Keratinocyte (primary cell): ENCODE results near the gene NCLN. TPM values are rescaled to one million over a fixed set of nuclear protein-coding genes. Genes with fewer than 3 reads are reported as not detected.
"Not testable (repeated sequence)": the region's sequence is repeated elsewhere in the genome, so short reads cannot be mapped to it uniquely, and the experiment has no call there.

Source experiments
- DNase-seq: peaks from one replicate; pipeline ENCODE4 v3.0.0-alpha.2; 2011; ENCODE audit warnings: low read depth, missing footprints, low spot score
- FAIRE-seq: peaks from 2 replicates; lab custom pipeline; 2011; peaks lifted over from hg19 to GRCh38; lab: Jason Lieb, UNC
- H2AFZ ChIP-seq: 2 replicates; pipeline ENCODE4 v1.6.0; 2012; ENCODE audit warnings: low read length, control low read depth, inconsistent platforms; ENCODE audit not compliant: control insufficient read depth
- H3K27ac ChIP-seq: 2 replicates; pipeline ENCODE4 v1.5.1; 2011; ENCODE audit warnings: low read length; ENCODE audit not compliant: control insufficient read depth, insufficient read depth
- H3K27me3 ChIP-seq: 3 replicates; pipeline ENCODE4 v1.6.0; 2011; ENCODE audit warnings: low read length; ENCODE audit not compliant: control insufficient read depth, insufficient read depth; ENCODE audit errors: extremely low read depth
- H3K36me3 ChIP-seq, 2 experiments: 2 replicates in 1 of 2; 3 replicates in 1 of 2; pipeline ENCODE4 v1.5.1; 2011; ENCODE audit warnings: low read length in 2 of 2, mild to moderate bottlenecking in 1 of 2; ENCODE audit not compliant: control insufficient read depth in 2 of 2, insufficient read depth in 2 of 2; ENCODE audit errors: extremely low read depth in 1 of 2
- H3K4me1 ChIP-seq: 3 replicates; pipeline ENCODE4 v1.5.1; 2011; ENCODE audit warnings: low read length; ENCODE audit not compliant: control insufficient read depth, insufficient read depth; ENCODE audit errors: extremely low read depth
- H3K4me2 ChIP-seq: 3 replicates; pipeline ENCODE4 v1.6.0; 2011; ENCODE audit warnings: low read depth, low read length; ENCODE audit not compliant: control insufficient read depth, insufficient read depth; ENCODE audit errors: extremely low read depth
- H3K4me3 ChIP-seq, 3 experiments: fragments of 200-600 bp in 1 of 3; sonication (generic) in 1 of 3; 2 replicates in 2 of 3; 3 replicates in 1 of 3; pipeline ENCODE4 v1.5.1; 2011 to 2016; ENCODE audit warnings: low read length in 3 of 3, mild to moderate bottlenecking in 3 of 3, control low read depth in 2 of 3, inconsistent platforms in 1 of 3, low read depth in 1 of 3, mixed read lengths in 1 of 3, mixed run types in 1 of 3, moderate library complexity in 1 of 3; ENCODE audit not compliant: control insufficient read depth in 2 of 3, insufficient read depth in 2 of 3; ENCODE audit errors: extremely low read depth in 1 of 3
- H3K79me2 ChIP-seq: 2 replicates; pipeline ENCODE4 v1.6.0; 2012; ENCODE audit warnings: low read length; ENCODE audit not compliant: control insufficient read depth, insufficient read depth
- H3K9ac ChIP-seq: 3 replicates; pipeline ENCODE4 v1.6.0; 2011; ENCODE audit warnings: low read length; ENCODE audit not compliant: control insufficient read depth, insufficient read depth; ENCODE audit errors: extremely low read depth
- H3K9me1 ChIP-seq: 3 replicates; pipeline ENCODE4 v1.6.0; 2011; ENCODE audit warnings: low read length; ENCODE audit not compliant: control insufficient read depth, insufficient read depth; ENCODE audit errors: extremely low read depth
- H3K9me3 ChIP-seq: 2 replicates; pipeline ENCODE4 v1.5.1; 2012; ENCODE audit warnings: low read depth, low read length; ENCODE audit not compliant: control insufficient read depth
- H4K20me1 ChIP-seq: 3 replicates; pipeline ENCODE4 v1.6.0; 2011; ENCODE audit warnings: low read length; ENCODE audit not compliant: control insufficient read depth, insufficient read depth; ENCODE audit errors: extremely low read depth
- EZH2 ChIP-seq: IDR thresholded peaks from one replicate; pipeline ENCODE4 v1.6.1; 2012; ENCODE audit warnings: inconsistent platforms, mild to moderate bottlenecking, low read length, moderate library complexity
- dilution Hi-C: fragments of 300-500 bp; cut with MboI; formaldehyde crosslinking; loops from one replicate; pipeline ENCODE4 v1.7.0; 2020; ENCODE audit warnings: low sequenced_read_pairs; ENCODE audit not compliant: extremely low pct_ligation_motif_present
- polyA plus RNA-seq, 5 experiments: library from polyadenylated mRNA; depleted of rRNA in 3 of 5; stranded (reverse) in 3 of 5; stranded (forward) in 1 of 5; unstranded in 1 of 5; fragments of >200 nt; gene quantifications; 1 replicate in 1 of 5; 2 replicates in 3 of 5; 3 replicates in 1 of 5; pipeline versions ENCODE4 v1.2.1 to v1.2.3, GENCODE V29; 2011 to 2012; ENCODE audit warnings: missing spikeins in 2 of 5, low read depth in 1 of 5, low replicate concordance in 1 of 5
- TF ChIP-seq, protein P1 (sequence below), 3 experiments: IDR thresholded peaks in 1 of 3; conservative IDR thresholded peaks in 1 of 3; optimal IDR thresholded peaks in 1 of 3; 2 replicates in 2 of 3; 3 replicates in 1 of 3; pipeline versions ENCODE3 to v1.5.1; 2011; ENCODE audit warnings: low read length in 3 of 3, mild to moderate bottlenecking in 3 of 3, moderate library complexity in 2 of 3, control low read depth in 1 of 3, inconsistent platforms in 1 of 3; ENCODE audit not compliant: insufficient read depth in 2 of 3; ENCODE audit errors: extremely low read depth in 1 of 3

Gene NCLN
- polyA plus RNA-seq, 1 donor (not counting 4 experiments of a cell fraction or from before 2014, with no cell fraction given): 40.5 TPM

DNA sequence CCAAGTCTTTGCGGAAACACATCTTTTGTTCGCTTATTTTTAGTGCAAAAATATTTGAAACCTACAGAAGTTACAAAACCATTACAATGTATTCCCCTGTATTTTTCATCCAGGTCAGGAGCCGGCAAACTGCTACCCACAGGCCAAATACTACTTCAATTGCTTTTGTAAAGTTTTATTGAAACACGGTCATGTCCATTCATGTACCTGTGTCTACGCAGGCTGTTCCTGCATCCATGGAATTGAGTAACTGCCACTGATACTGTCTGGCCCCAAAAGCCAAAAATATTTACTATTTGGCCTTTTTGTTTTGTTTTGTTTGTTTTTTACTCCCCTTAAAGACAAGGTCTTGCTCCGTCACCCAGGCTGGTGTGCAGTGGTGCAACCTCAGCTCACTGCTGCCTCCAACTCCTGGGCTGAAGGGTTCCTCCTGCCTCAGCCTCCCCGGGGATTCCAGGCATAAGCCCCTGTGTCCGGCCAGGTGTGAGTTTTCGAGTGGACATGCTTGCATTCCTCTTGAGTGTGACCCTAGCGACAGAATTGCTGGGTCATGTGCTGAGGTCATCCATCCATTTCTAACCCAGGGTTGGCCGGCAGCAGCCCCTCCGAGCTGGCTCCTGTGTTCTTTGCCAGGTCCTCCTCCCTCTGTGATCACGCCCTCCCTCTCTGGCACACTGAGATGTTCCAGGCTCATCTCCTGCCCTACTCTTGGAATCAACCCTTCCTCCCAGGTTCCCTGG is 18.0 kb upstream of the NCLN start:
- no peak for TF ChIP-seq EZH2
- DNase-seq (no peak), FAIRE-seq (no peak)
- Histone ChIP-seq H3K36me3 (peaks cover 13 to 23% of the 10 kb centered on the region in 2 experiments), H3K9me1 (peaks cover 3% of the 10 kb centered on the region), H4K20me1 (no peaks in the 10 kb centered on the region), H3K79me2 (peaks cover under 1% of the 10 kb centered on the region), H3K27me3 (no peaks in the 10 kb centered on the region), H2AFZ (no peak overlapping the region), H3K9me3 (no peaks in the 10 kb centered on the region), H3K27ac (no peak overlapping the region), H3K9ac (no peak overlapping the region), H3K4me3 (no peak overlapping the region), H3K4me2 (no peak overlapping the region), H3K4me1 (peaks cover 13% of the 10 kb centered on the region)
- dilution Hi-C loops: no loop called here

DNA sequence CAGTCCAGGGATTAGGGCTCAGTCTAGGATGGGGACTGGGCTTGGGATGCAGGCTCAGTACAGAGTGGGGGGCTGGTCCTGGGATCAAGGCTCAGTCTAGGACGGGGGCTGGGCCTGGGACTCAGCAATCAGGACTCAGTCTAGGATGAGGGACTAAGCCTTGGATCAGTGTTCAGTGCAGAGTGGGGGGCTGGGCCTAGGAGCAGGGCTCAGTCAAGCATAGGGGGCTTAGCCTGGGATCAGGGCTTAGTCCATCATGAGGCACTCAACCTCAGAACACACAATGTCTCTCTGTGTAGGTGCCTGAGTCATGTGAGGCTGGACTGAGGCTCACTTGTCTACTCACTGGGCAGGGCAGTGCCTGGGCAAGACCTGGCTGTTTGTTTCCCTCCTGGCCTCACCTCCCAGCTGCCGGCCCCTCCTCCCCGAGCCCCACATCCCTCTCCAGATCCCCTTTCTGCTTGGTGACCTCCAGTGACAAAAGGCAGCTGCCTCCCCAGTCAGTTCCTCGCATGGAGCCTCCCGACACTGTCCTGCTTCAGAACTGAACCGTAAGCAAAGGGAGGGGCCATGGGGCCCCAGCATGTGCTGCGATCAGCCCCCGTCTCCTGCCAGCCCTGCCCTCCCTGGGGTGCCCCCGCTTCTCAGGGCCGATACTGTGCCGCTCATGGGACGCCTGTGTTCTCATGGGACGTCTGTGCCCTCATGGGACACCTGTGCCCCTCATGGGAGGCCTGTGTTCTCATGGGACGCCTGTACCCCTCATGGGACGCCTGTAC is 13.6 kb upstream of the NCLN start:
- no peak overlapping the region for H3K9ac ChIP-seq
- no peak overlapping the region for H2AFZ ChIP-seq
- no peak overlapping the region for H3K4me3 ChIP-seq
- H3K9me1 ChIP-seq: peaks cover 3% of the 10 kb centered on the region
- H3K9me3 ChIP-seq: no peaks in the 10 kb centered on the region
- TF ChIP-seq EZH2: no peak
- TF ChIP-seq, protein P1, sequence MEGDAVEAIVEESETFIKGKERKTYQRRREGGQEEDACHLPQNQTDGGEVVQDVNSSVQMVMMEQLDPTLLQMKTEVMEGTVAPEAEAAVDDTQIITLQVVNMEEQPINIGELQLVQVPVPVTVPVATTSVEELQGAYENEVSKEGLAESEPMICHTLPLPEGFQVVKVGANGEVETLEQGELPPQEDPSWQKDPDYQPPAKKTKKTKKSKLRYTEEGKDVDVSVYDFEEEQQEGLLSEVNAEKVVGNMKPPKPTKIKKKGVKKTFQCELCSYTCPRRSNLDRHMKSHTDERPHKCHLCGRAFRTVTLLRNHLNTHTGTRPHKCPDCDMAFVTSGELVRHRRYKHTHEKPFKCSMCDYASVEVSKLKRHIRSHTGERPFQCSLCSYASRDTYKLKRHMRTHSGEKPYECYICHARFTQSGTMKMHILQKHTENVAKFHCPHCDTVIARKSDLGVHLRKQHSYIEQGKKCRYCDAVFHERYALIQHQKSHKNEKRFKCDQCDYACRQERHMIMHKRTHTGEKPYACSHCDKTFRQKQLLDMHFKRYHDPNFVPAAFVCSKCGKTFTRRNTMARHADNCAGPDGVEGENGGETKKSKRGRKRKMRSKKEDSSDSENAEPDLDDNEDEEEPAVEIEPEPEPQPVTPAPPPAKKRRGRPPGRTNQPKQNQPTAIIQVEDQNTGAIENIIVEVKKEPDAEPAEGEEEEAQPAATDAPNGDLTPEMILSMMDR (optimal IDR thresholded peaks at IDR 0.05 in 1 of 3, IDR thresholded peaks at IDR 0.05 in 1 of 3, conservative IDR thresholded peaks at IDR 0.05 in 1 of 3; ENCODE audit: extremely low read depth in 1 of 3, insufficient read depth in 2 of 3, low read length in 3 of 3): no peak
- H3K79me2 ChIP-seq: no peaks in the 10 kb centered on the region
- no peaks in the 10 kb centered on the region for H3K27me3 ChIP-seq
- FAIRE-seq: peak; percentile 74
- H3K36me3 ChIP-seq: peaks cover 2 to 7% of the 10 kb centered on the region in 2 experiments
- H3K27ac ChIP-seq: peak overlapping the region; percentile 36
- no peak overlapping the region for H3K4me2 ChIP-seq
- H3K4me1 ChIP-seq: peaks cover 28% of the 10 kb centered on the region
- dilution Hi-C loops: no loop called here
- DNase-seq: no peak
- H4K20me1 ChIP-seq: no peaks in the 10 kb centered on the region

DNA sequence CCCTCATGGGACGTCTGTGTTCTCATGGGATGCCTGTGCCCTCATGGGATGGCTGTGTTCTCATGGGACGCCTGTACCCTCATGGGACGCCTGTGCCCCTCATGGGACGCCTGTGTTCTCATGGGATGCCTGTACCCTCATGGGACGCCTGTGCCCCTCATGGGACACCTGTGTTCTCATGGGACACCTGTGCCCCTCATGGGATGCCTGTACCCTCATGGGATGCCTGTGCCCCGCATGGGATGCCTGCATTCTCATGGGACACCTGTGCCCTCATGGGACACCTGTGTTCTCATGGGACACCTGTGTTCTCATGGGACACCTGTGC is 13.1 kb upstream of the NCLN start:
- H3K9ac ChIP-seq, H3K27me3 ChIP-seq, H2AFZ ChIP-seq, H3K9me1 ChIP-seq, H3K9me3 ChIP-seq, H3K36me3 ChIP-seq, H3K4me2 ChIP-seq, FAIRE-seq, dilution Hi-C loops, DNase-seq, H3K4me3 ChIP-seq, H3K79me2 ChIP-seq, H4K20me1 ChIP-seq: not testable (repeated sequence)
- Histone ChIP-seq H3K27ac (peak overlapping the region; percentile 36), H3K4me1 (peaks cover 34% of the 10 kb centered on the region)
